Activated naive CD4-positive, alpha-beta T cell treated with anti-CD3 and anti-CD28 coated beads, Interleukin-2, amount 10 ng/mL, durations not matched to agents 7 days and 5 days (primary cell): ENCODE results near the gene PAFAH1B1.
A peak's percentile ranks its signal among the peaks of the same experiment; 100 is the strongest.
"Not testable (repeated sequence)": the region's sequence is repeated elsewhere in the genome, so short reads cannot be mapped to it uniquely, and the experiment has no call there.

Experiments used
- CTCF ChIA-PET: fragments of 350-600 bp; sonication (Branson Sonifier 250); formaldehyde crosslinking; loops from one replicate; lab custom pipeline; 2021; ENCODE audit warnings: antibody characterized with exemption; lab: Charles Lee
- DNase-seq: peaks from one replicate; pipeline ENCODE4 v3.0.0-alpha.2; 2020
- H3K27ac Mint-ChIP-seq: one replicate; pipeline ENCODE4 v1.8.0; 2021; ENCODE audit warnings: mild to moderate bottlenecking, moderate library complexity, mixed read lengths
- H3K27me3 Mint-ChIP-seq: one replicate; pipeline ENCODE4 v1.8.0; 2021; ENCODE audit warnings: mild to moderate bottlenecking, mixed read lengths
- H3K36me3 Mint-ChIP-seq: one replicate; pipeline ENCODE4 v1.8.0; 2021; ENCODE audit warnings: mixed read lengths
- H3K4me1 Mint-ChIP-seq: one replicate; pipeline ENCODE4 v1.8.0; 2021; ENCODE audit warnings: mixed read lengths
- H3K4me3 Mint-ChIP-seq: one replicate; pipeline ENCODE4 v1.8.0; 2021; ENCODE audit warnings: mild to moderate bottlenecking, moderate library complexity, mixed read lengths
- H3K9me3 Mint-ChIP-seq: one replicate; pipeline ENCODE4 v1.8.0; 2021; ENCODE audit warnings: mixed read lengths

PAFAH1B1 gene

GRCh38 chr17:2571523-2572303 lies 21.7 kb upstream of the PAFAH1B1 start:
- no peak overlapping the region for H3K4me3 Mint-ChIP-seq

GRCh38 chr17:2572304-2572609 lies 21.2 kb upstream of the PAFAH1B1 start:
- H3K4me1 Mint-ChIP-seq, H3K9me3 Mint-ChIP-seq, H3K36me3 Mint-ChIP-seq, H3K4me3 Mint-ChIP-seq, CTCF ChIA-PET, DNase-seq, H3K27me3 Mint-ChIP-seq, H3K27ac Mint-ChIP-seq: not testable (repeated sequence)

More at GRCh38 chr17:2571523-2572303, 21.7 kb upstream of the PAFAH1B1 start:
- H3K36me3 Mint-ChIP-seq, result no peaks in the 10 kb centered on the region
- no peaks in the 10 kb centered on the region for H3K27me3 Mint-ChIP-seq
- H3K9me3 Mint-ChIP-seq, result no peaks in the 10 kb centered on the region
- no peaks in the 10 kb centered on the region for H3K4me1 Mint-ChIP-seq
- DNase-seq, result no peak
- no peak overlapping the region for H3K27ac Mint-ChIP-seq
- CTCF ChIA-PET, result no interaction called here

GRCh38 chr17:2580151-2580550 lies 13.3 kb upstream of the PAFAH1B1 start:
- CTCF ChIA-PET, result interaction anchor here (1.1 kb wide), 1 partner anchor 10 kb away, joined by 5 read pairs; no protein-coding TSS in a partner anchor
- no peaks in the 10 kb centered on the region for H3K4me1 Mint-ChIP-seq
- DNase-seq, result no peak
- no peak overlapping the region for H3K4me3 Mint-ChIP-seq
- H3K27me3 Mint-ChIP-seq, result peaks cover 14% of the 10 kb centered on the region
- no peaks in the 10 kb centered on the region for H3K36me3 Mint-ChIP-seq
- no peak overlapping the region for H3K27ac Mint-ChIP-seq
- no peaks in the 10 kb centered on the region for H3K9me3 Mint-ChIP-seq

- Mint-ChIP-seq H3K27ac (no peak overlapping the region), H3K4me1 (no peaks in the 10 kb centered on the region), H3K9me3 (no peaks in the 10 kb centered on the region), H3K27me3 (peaks cover 14% of the 10 kb centered on the region), H3K36me3 (no peaks in the 10 kb centered on the region), H3K4me3 (no peak overlapping the region)
- CTCF ChIA-PET, result interaction anchor here (1.1 kb wide), 1 partner anchor 10 kb away, joined by 5 read pairs; no protein-coding TSS in a partner anchor
- no peak for DNase-seq
Observed at GRCh38 chr17:2580661-2581060, 12.8 kb upstream of the PAFAH1B1 start.

GRCh38 chr17:2582493-2582892 lies 11.0 kb upstream of the PAFAH1B1 start:
- H3K36me3 Mint-ChIP-seq, result no peaks in the 10 kb centered on the region
- H3K4me1 Mint-ChIP-seq, result no peaks in the 10 kb centered on the region
- peaks cover 28% of the 10 kb centered on the region for H3K27me3 Mint-ChIP-seq
- H3K4me3 Mint-ChIP-seq, result no peak overlapping the region
- H3K27ac Mint-ChIP-seq, result no peak overlapping the region
- CTCF ChIA-PET, result no interaction called here
- H3K9me3 Mint-ChIP-seq, result no peaks in the 10 kb centered on the region
- DNase-seq, result no peak

- peaks cover 8% of the 10 kb centered on the region for H3K36me3 Mint-ChIP-seq
- H3K9me3 Mint-ChIP-seq, result no peaks in the 10 kb centered on the region
- H3K4me3 Mint-ChIP-seq, result no peak overlapping the region
- H3K27ac Mint-ChIP-seq, result no peak overlapping the region
- peaks cover 14% of the 10 kb centered on the region for H3K27me3 Mint-ChIP-seq
- CTCF ChIA-PET, result interaction anchor here (1.0 kb wide), 1 partner anchor 11 kb away, joined by 5 read pairs; no protein-coding TSS in a partner anchor
- DNase-seq, result no peak
- peaks cover 17% of the 10 kb centered on the region for H3K4me1 Mint-ChIP-seq
Observed at GRCh38 chr17:2591040-2591640, 2.3 kb upstream of the PAFAH1B1 start.

GRCh38 chr17:2593821-2594721 lies 617 bp downstream of the PAFAH1B1 start:
- CTCF ChIA-PET, result no interaction called here
- Mint-ChIP-seq H3K27ac (peak overlapping the region; percentile 94), H3K36me3 (peaks cover 18% of the 10 kb centered on the region), H3K27me3 (no peaks in the 10 kb centered on the region), H3K4me1 (peaks cover 38% of the 10 kb centered on the region), H3K9me3 (no peaks in the 10 kb centered on the region), H3K4me3 (peak overlapping the region; percentile 86)
- peak; percentile 88 for DNase-seq

GRCh38 chr17:2594722-2595599 lies 1.5 kb downstream of the PAFAH1B1 start:
- H3K27me3 Mint-ChIP-seq, result no peaks in the 10 kb centered on the region
- peaks cover 23% of the 10 kb centered on the region for H3K36me3 Mint-ChIP-seq
- CTCF ChIA-PET, result no interaction called here
- H3K4me3 Mint-ChIP-seq, result peak overlapping the region; percentile 86
- H3K4me1 Mint-ChIP-seq, result peaks cover 44% of the 10 kb centered on the region
- H3K9me3 Mint-ChIP-seq, result no peaks in the 10 kb centered on the region
- no peak for DNase-seq
- peak overlapping the region; percentile 90 for H3K27ac Mint-ChIP-seq

- no peak for DNase-seq
- H3K4me1 Mint-ChIP-seq, result peaks cover 45% of the 10 kb centered on the region
- H3K27me3 Mint-ChIP-seq, result no peaks in the 10 kb centered on the region
- peaks cover 23% of the 10 kb centered on the region for H3K36me3 Mint-ChIP-seq
- peak overlapping the region; percentile 86 for H3K4me3 Mint-ChIP-seq
- CTCF ChIA-PET, result no interaction called here
- H3K9me3 Mint-ChIP-seq, result no peaks in the 10 kb centered on the region
- no peak overlapping the region for H3K27ac Mint-ChIP-seq
Observed at GRCh38 chr17:2595716-2596115, 2.3 kb downstream of the PAFAH1B1 start.

GRCh38 chr17:2598166-2598565 lies 4.7 kb downstream of the PAFAH1B1 start:
- CTCF ChIA-PET, result no interaction called here
- H3K27me3 Mint-ChIP-seq, result no peaks in the 10 kb centered on the region
- peaks cover 50% of the 10 kb centered on the region for H3K4me1 Mint-ChIP-seq
- no peak overlapping the region for H3K27ac Mint-ChIP-seq
- no peak overlapping the region for H3K4me3 Mint-ChIP-seq
- peaks cover 29% of the 10 kb centered on the region for H3K36me3 Mint-ChIP-seq
- no peaks in the 10 kb centered on the region for H3K9me3 Mint-ChIP-seq
- DNase-seq, result no peak

GRCh38 chr17:2602597-2603017 lies 9.2 kb downstream of the PAFAH1B1 start:
- no peak for DNase-seq
- Mint-ChIP-seq H3K27me3 (no peaks in the 10 kb centered on the region), H3K27ac (no peak overlapping the region), H3K4me1 (peaks cover 43% of the 10 kb centered on the region), H3K4me3 (no peak overlapping the region), H3K36me3 (peaks cover 30% of the 10 kb centered on the region), H3K9me3 (no peaks in the 10 kb centered on the region)
- CTCF ChIA-PET, result no interaction called here

GRCh38 chr17:2608350-2608913 lies 15.0 kb downstream of the PAFAH1B1 start:
- Mint-ChIP-seq H3K4me1 (peaks cover 36% of the 10 kb centered on the region), H3K4me3 (no peak overlapping the region), H3K9me3 (no peaks in the 10 kb centered on the region), H3K27ac (no peak overlapping the region), H3K36me3 (peaks cover 14% of the 10 kb centered on the region), H3K27me3 (no peaks in the 10 kb centered on the region)
- no peak for DNase-seq
- CTCF ChIA-PET, result no interaction called here

GRCh38 chr17:2609091-2609490 lies 15.6 kb downstream of the PAFAH1B1 start:
- H3K36me3 Mint-ChIP-seq, result peaks cover 14% of the 10 kb centered on the region
- CTCF ChIA-PET, result no interaction called here
- no peak overlapping the region for H3K27ac Mint-ChIP-seq
- H3K9me3 Mint-ChIP-seq, result no peaks in the 10 kb centered on the region
- H3K27me3 Mint-ChIP-seq, result no peaks in the 10 kb centered on the region
- H3K4me1 Mint-ChIP-seq, result peaks cover 36% of the 10 kb centered on the region
- DNase-seq, result no peak
- no peak overlapping the region for H3K4me3 Mint-ChIP-seq
